ENCODE measurements around the gene FILIP1L.

GRCh38 chr3:100151024-100151707, 36.9 kb upstream of the FILIP1L start:
- TF ChIP-seq, protein P1, sequence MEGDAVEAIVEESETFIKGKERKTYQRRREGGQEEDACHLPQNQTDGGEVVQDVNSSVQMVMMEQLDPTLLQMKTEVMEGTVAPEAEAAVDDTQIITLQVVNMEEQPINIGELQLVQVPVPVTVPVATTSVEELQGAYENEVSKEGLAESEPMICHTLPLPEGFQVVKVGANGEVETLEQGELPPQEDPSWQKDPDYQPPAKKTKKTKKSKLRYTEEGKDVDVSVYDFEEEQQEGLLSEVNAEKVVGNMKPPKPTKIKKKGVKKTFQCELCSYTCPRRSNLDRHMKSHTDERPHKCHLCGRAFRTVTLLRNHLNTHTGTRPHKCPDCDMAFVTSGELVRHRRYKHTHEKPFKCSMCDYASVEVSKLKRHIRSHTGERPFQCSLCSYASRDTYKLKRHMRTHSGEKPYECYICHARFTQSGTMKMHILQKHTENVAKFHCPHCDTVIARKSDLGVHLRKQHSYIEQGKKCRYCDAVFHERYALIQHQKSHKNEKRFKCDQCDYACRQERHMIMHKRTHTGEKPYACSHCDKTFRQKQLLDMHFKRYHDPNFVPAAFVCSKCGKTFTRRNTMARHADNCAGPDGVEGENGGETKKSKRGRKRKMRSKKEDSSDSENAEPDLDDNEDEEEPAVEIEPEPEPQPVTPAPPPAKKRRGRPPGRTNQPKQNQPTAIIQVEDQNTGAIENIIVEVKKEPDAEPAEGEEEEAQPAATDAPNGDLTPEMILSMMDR (optimal IDR thresholded peaks at IDR 0.05 in 1 of 3, IDR thresholded peaks at IDR 0.05 in 1 of 3, conservative IDR thresholded peaks at IDR 0.05 in 1 of 3; ENCODE audit: extremely low read depth in 1 of 3, insufficient read depth in 2 of 3, low read length in 3 of 3) = no peak
- no peak for TF ChIP-seq EZH2 (IDR thresholded peaks at IDR 0.05; ENCODE audit: low read length)

All from keratinocyte (primary cell).